Panc1 (cell line): ENCODE measurements around the gene SYCE3. TPM values are rescaled to one million over a fixed set of nuclear protein-coding genes. Genes with fewer than 3 reads are reported as not detected.

Source experiments
- ATAC-seq: fragments of 200-7000 bp; cut with Tn5 transposase; 2 replicates; pipeline ENCODE4 v1.9.1; 2020; ENCODE audit warnings: mild to moderate bottlenecking, moderate library complexity
- BruUV-seq: library from RNA; stranded (reverse); fragments of 400-500 nt; replicated peaks from 2 replicates; lab custom pipeline; 2021; lab: Mats Ljungman, UMichigan
- CTCF ChIA-PET: fragments of 300-600 bp; sonication (Branson Sonifier 250); formaldehyde crosslinking; loops from one replicate; lab custom pipeline; 2022; ENCODE audit warnings: antibody characterized with exemption; lab: Charles Lee
- POLR2A ChIA-PET: fragments of 300-600 bp; sonication (Branson Sonifier 250); formaldehyde crosslinking; loops from one replicate; lab custom pipeline; 2022; ENCODE audit warnings: antibody characterized with exemption; lab: Charles Lee
- DNase-seq: peaks from one replicate; pipeline ENCODE4 v3.0.0-alpha.2; 2010; ENCODE audit warnings: low read depth, low spot score
- H3K27ac ChIP-seq: 2 replicates; pipeline ENCODE4 v1.5.1; 2011; ENCODE audit warnings: mild to moderate bottlenecking, low read length, inconsistent platforms
- H3K27me3 ChIP-seq: fragments of 200-500 bp; sonication (Bioruptor generic); 2 replicates; pipeline ENCODE4 v1.6.0; 2014; ENCODE audit warnings: low read length, inconsistent platforms; ENCODE audit not compliant: control insufficient read depth, insufficient read depth
- H3K36me3 ChIP-seq: fragments of 200-500 bp; sonication (Bioruptor generic); 2 replicates; pipeline ENCODE4 v1.5.1; 2014; ENCODE audit warnings: inconsistent platforms, mild to moderate bottlenecking, low read length, moderate library complexity; ENCODE audit not compliant: control insufficient read depth, insufficient read depth
- H3K4me1 ChIP-seq: 2 replicates; pipeline ENCODE4 v1.5.1; 2011; ENCODE audit warnings: inconsistent platforms, mild to moderate bottlenecking, low read length, moderate library complexity; ENCODE audit not compliant: control insufficient read depth, insufficient read depth
- H3K4me3 ChIP-seq, 2 experiments: 2 replicates each; pipeline ENCODE4 v1.5.1; 2011 to 2012; ENCODE audit warnings: low read depth in 2 of 2, low read length in 2 of 2, mild to moderate bottlenecking in 2 of 2, inconsistent platforms in 1 of 2, moderate library complexity in 1 of 2
- H3K9me3 ChIP-seq: fragments of 200-500 bp; sonication (Bioruptor generic); 2 replicates; pipeline ENCODE4 v1.5.1; 2014; ENCODE audit warnings: low read depth, mild to moderate bottlenecking, inconsistent platforms, low read length, moderate library complexity; ENCODE audit not compliant: control insufficient read depth, insufficient read depth
- CTCF ChIP-seq: fragments of 450-650 bp; IDR thresholded peaks from 2 replicates; pipeline ENCODE4 v1.5.1; 2017; ENCODE audit warnings: mild to moderate bottlenecking
- POLR2AphosphoS5 ChIP-seq: IDR thresholded peaks from 2 replicates; pipeline ENCODE4 v1.6.1; 2012; ENCODE audit warnings: mild to moderate bottlenecking, low read depth, low read length, moderate library complexity
- REST ChIP-seq, 2 experiments: IDR thresholded peaks; 2 replicates each; pipeline ENCODE4 v1.6.1; 2011 to 2012; ENCODE audit warnings: low read depth in 2 of 2, control low read depth in 1 of 2, low read length in 1 of 2, mild to moderate bottlenecking in 1 of 2, moderate library complexity in 1 of 2; ENCODE audit not compliant: insufficient read depth in 1 of 2
- SIN3A ChIP-seq: IDR thresholded peaks from 2 replicates; pipeline ENCODE4 v1.6.1; 2012; ENCODE audit warnings: low read depth, mild to moderate bottlenecking, low read length, moderate library complexity, borderline replicate concordance; ENCODE audit not compliant: insufficient read depth
- TCF7L2 ChIP-seq: IDR thresholded peaks from 2 replicates; pipeline ENCODE4 v1.6.1; 2011; ENCODE audit warnings: mild to moderate bottlenecking, low read depth, low read length, inconsistent platforms
- in situ Hi-C: cut with HindIII; loops from 2 replicates; pipeline ENCODE4 v1.10.0; 2016; ENCODE audit warnings: low sequenced_read_pairs, low pct_unique_long_range_greater_than_20kb
- intact Hi-C: fragments of 100-400 bp; cut with micrococcal nuclease; formaldehyde crosslinking; loops from one replicate; pipeline ENCODE4 v1.10.0; 2022; ENCODE audit not compliant: unreplicated experiment
- total RNA-seq: library from RNA; stranded (reverse); gene quantifications from one replicate; pipeline ENCODE4 v1.2.1, GENCODE V29; 2021; ENCODE audit not compliant: unreplicated experiment

The SYCE3 gene
- total RNA-seq, 1 experiment from 2014 or later, result not detected

- intact Hi-C loops, result no loop called here
- no peak for ATAC-seq
- no TSS peak for BruUV-seq
- Histone ChIP-seq H3K4me3 (no peak overlapping the region), H3K9me3 (no peaks in the 10 kb centered on the region), H3K36me3 (no peaks in the 10 kb centered on the region), H3K27ac (no peak overlapping the region), H3K27me3 (no peaks in the 10 kb centered on the region), H3K4me1 (no peaks in the 10 kb centered on the region)
- no peak for TF ChIP-seq SIN3A
- no peak for TF ChIP-seq POLR2AphosphoS5
- no peak for TF ChIP-seq CTCF
- no peak for TF ChIP-seq REST (IDR thresholded peaks at IDR 0.05; ENCODE audit: insufficient read depth in 1 of 2, low read depth in 2 of 2, low read length in 1 of 2)
- CTCF ChIA-PET, result interaction anchor here (0.5 kb wide), 1 partner anchor 59 kb away, joined by 3 read pairs; no protein-coding TSS in a partner anchor
- in situ Hi-C loops, result no loop called here
- no peak for DNase-seq
- POLR2A ChIA-PET, result no interaction called here
Measured at GRCh38 chr22:50572965-50573364, 10.2 kb upstream of the SYCE3 start.

GRCh38 chr22:50571264-50572175, 8.8 kb upstream of the SYCE3 start:
- no peak overlapping the region for H3K4me3 ChIP-seq
- H3K9me3 ChIP-seq, result no peaks in the 10 kb centered on the region
- TF ChIP-seq TCF7L2, result no peak
- no peak for TF ChIP-seq REST (IDR thresholded peaks at IDR 0.05; ENCODE audit: insufficient read depth in 1 of 2, low read depth in 2 of 2, low read length in 1 of 2)
- TF ChIP-seq SIN3A, result no peak
- no peak for TF ChIP-seq CTCF
- no peak for TF ChIP-seq POLR2AphosphoS5
- H3K36me3 ChIP-seq, result no peaks in the 10 kb centered on the region
- POLR2A ChIA-PET, result no interaction called here
- in situ Hi-C loops, result no loop called here
- intact Hi-C loops, result no loop called here
- no TSS peak for BruUV-seq
- H3K4me1 ChIP-seq, result no peaks in the 10 kb centered on the region
- DNase-seq, result no peak
- CTCF ChIA-PET, result no interaction called here
- no peak overlapping the region for H3K27ac ChIP-seq
- H3K27me3 ChIP-seq, result no peaks in the 10 kb centered on the region
- ATAC-seq, result no peak
